Neural progenitor cell (in vitro differentiated cells): ENCODE data around the gene CNTNAP4.

Source experiments
- CTCF ChIP-seq: fragments of 200-600 bp; sonication (generic); IDR thresholded peaks from 2 replicates; pipeline ENCODE4 v1.5.1; 2017; ENCODE audit warnings: antibody characterized with exemption, mild to moderate bottlenecking
- EZH2 ChIP-seq: fragments of 200-600 bp; sonication (generic); IDR thresholded peaks from 2 replicates; pipeline ENCODE4 v1.6.1; 2017; ENCODE audit warnings: antibody characterized with exemption, mild to moderate bottlenecking, moderate library complexity
- EZH2phosphoT487 ChIP-seq: fragments of 200-600 bp; sonication (generic); IDR thresholded peaks from 2 replicates; pipeline ENCODE4 v1.6.1; 2017; ENCODE audit warnings: antibody characterized with exemption

- TF ChIP-seq CTCF (no peak), EZH2 (no peak), EZH2phosphoT487 (no peak)
These were observed 15.0 kb downstream of the CNTNAP4 start for GRCh38 chr16:76292218-76292617.
